A549 (cell line): Measurements from ENCODE around the gene PIP5K1B. TPM values are rescaled to one million over a fixed set of nuclear protein-coding genes. Genes with fewer than 3 reads are reported as not detected.

Experiments
- ATAC-seq, 2 experiments: fragments of 200-7000 bp in 1 of 2; fragments of >200 bp in 1 of 2; cut with Nextera tagmentation in 1 of 2; cut with Tn5 transposase in 1 of 2; 3 replicates each; pipeline versions ENCODE4 v1.8.0 to v1.9.1; 2018 to 2020; ENCODE audit warnings: mild to moderate bottlenecking in 1 of 2, moderate library complexity in 1 of 2
- CTCF ChIA-PET: fragments of 300-600 bp; sonication (Branson Sonifier 250); formaldehyde crosslinking; extraction: SDS; loops from one replicate; lab custom pipeline; 2021; ENCODE audit warnings: antibody characterized with exemption, inconsistent platforms; lab: Yijun Ruan, JAX
- POLR2A ChIA-PET: fragments of 350-600 bp; formaldehyde crosslinking; extraction: SDS; loops from one replicate; lab custom pipeline; 2021; ENCODE audit warnings: antibody characterized with exemption, inconsistent platforms; lab: Yijun Ruan, JAX
- DNase-seq, 2 experiments: peaks; one replicate each; pipeline versions ENCODE4 v3.0.0 to v3.0.0-alpha.2; 2011 to 2016; ENCODE audit warnings: low read depth in 1 of 2, low spot score in 1 of 2
- FAIRE-seq: peaks from 2 replicates; lab custom pipeline; 2011; peaks lifted over from hg19 to GRCh38; lab: Jason Lieb, UNC
- H3K27ac ChIP-seq, 2 experiments: fragments of >200 bp; sonication (Bioruptor Twin); formaldehyde crosslinking; 3 replicates each; pipeline ENCODE4 v1.5.1; 2016 to 2017
- H3K4me1 ChIP-seq: fragments of >200 bp; sonication (Bioruptor Twin); formaldehyde crosslinking; 3 replicates; pipeline ENCODE4 v1.6.1; 2016
- H3K4me2 ChIP-seq: fragments of >200 bp; sonication (Bioruptor Twin); formaldehyde crosslinking; 3 replicates; pipeline ENCODE4 v1.6.1; 2016
- H3K4me3 ChIP-seq: fragments of >200 bp; sonication (Bioruptor Twin); formaldehyde crosslinking; 3 replicates; pipeline ENCODE4 v1.5.1; 2016
- H3K9me3 ChIP-seq: fragments of >200 bp; sonication (Bioruptor Twin); formaldehyde crosslinking; 3 replicates; pipeline ENCODE4 v1.6.1; 2016
- BCL3 ChIP-seq: fragments of >200 bp; sonication (Bioruptor Twin); formaldehyde crosslinking; IDR thresholded peaks from 3 replicates; pipeline ENCODE4 v1.6.1; 2016
- BHLHE40 ChIP-seq: IDR thresholded peaks from 2 replicates; pipeline ENCODE4 v1.6.1; 2012; ENCODE audit warnings: low read depth, low read length, inconsistent platforms
- CBX8 ChIP-seq: fragments of 200-600 bp; sonication (generic); IDR thresholded peaks from 2 replicates; pipeline ENCODE4 v1.6.1; 2016
- ELK1 ChIP-seq: fragments of 150-350 bp; IDR thresholded peaks from 2 replicates; pipeline ENCODE4 v1.6.1; 2014; ENCODE audit warnings: low read depth, mild to moderate bottlenecking, low read length
- FOXS1 ChIP-seq: fragments of 250-450 bp; sonication (Bioruptor Pico); IDR thresholded peaks from 2 replicates; pipeline ENCODE4 v1.5.0; 2020; ENCODE audit warnings: mild to moderate bottlenecking, moderate library complexity
- GATA3 ChIP-seq: IDR thresholded peaks from 2 replicates; pipeline ENCODE4 v1.6.1; 2012; ENCODE audit warnings: borderline replicate concordance
- HES2 ChIP-seq: fragments of >200 bp; sonication (Bioruptor Twin); formaldehyde crosslinking; IDR thresholded peaks from 2 replicates; pipeline ENCODE4 v1.6.1; 2016
- HEYL ChIP-seq: fragments of 250-450 bp; sonication (Bioruptor Pico); IDR thresholded peaks from 2 replicates; pipeline ENCODE4 v1.8.0; 2021; ENCODE audit warnings: mild to moderate bottlenecking, moderate library complexity
- HMGXB4 ChIP-seq: fragments of 250-450 bp; sonication (Bioruptor Pico); IDR thresholded peaks from 2 replicates; pipeline ENCODE4 v1.5.0; 2021; ENCODE audit warnings: mild to moderate bottlenecking, moderate library complexity, borderline replicate concordance
- HOXB13 ChIP-seq: fragments of 250-450 bp; sonication (Bioruptor Pico); IDR thresholded peaks from 2 replicates; pipeline ENCODE4 v1.5.0; 2020; ENCODE audit warnings: low read depth, mild to moderate bottlenecking, moderate library complexity
- HOXB5 ChIP-seq: fragments of 250-450 bp; sonication (Bioruptor Pico); IDR thresholded peaks from 2 replicates; pipeline ENCODE4 v1.5.0; 2020; ENCODE audit warnings: mild to moderate bottlenecking, moderate library complexity
- JUNB ChIP-seq: fragments of >200 bp; sonication (Bioruptor Twin); formaldehyde crosslinking; IDR thresholded peaks from 2 replicates; pipeline ENCODE4 v1.6.1; 2016
- KDM5A ChIP-seq: fragments of 200-600 bp; sonication (generic); IDR thresholded peaks from 2 replicates; pipeline ENCODE4 v1.6.1; 2016; ENCODE audit warnings: antibody characterized with exemption, mild to moderate bottlenecking
- MAFK ChIP-seq: fragments of 450-650 bp; IDR thresholded peaks from 2 replicates; pipeline ENCODE4 v1.6.1; 2014; ENCODE audit not compliant: partially characterized antibody
- MAX ChIP-seq: IDR thresholded peaks from 2 replicates; pipeline ENCODE4 v1.6.1; 2012
- MAZ ChIP-seq: fragments of 150-350 bp; IDR thresholded peaks from 2 replicates; pipeline ENCODE4 v1.6.1; 2014; ENCODE audit warnings: antibody characterized with exemption, low read depth, low read length, borderline replicate concordance
- MYC ChIP-seq: IDR thresholded peaks from 2 replicates; pipeline ENCODE4 v1.6.1; 2012; ENCODE audit warnings: mild to moderate bottlenecking, inconsistent platforms, low read length, improper control_type of control experiment, borderline replicate concordance
- NFE2L2 ChIP-seq: fragments of 150-350 bp; conservative IDR thresholded peaks from 2 replicates; pipeline ENCODE4 v1.6.1; 2014; ENCODE audit warnings: low read length
- NR3C1 ChIP-seq: fragments of >200 bp; sonication (Bioruptor Twin); formaldehyde crosslinking; IDR thresholded peaks from 3 replicates; pipeline ENCODE4 v1.6.1; 2017
- PHF8 ChIP-seq: fragments of 200-600 bp; sonication (generic); IDR thresholded peaks from 2 replicates; pipeline ENCODE4 v1.6.1; 2016; ENCODE audit warnings: low read depth, mild to moderate bottlenecking, antibody characterized with exemption, moderate library complexity, borderline replicate concordance
- RAD21 ChIP-seq, 2 experiments: fragments of >200 bp in 1 of 2; sonication (Bioruptor Twin) in 1 of 2; formaldehyde crosslinking in 1 of 2; IDR thresholded peaks in 1 of 2; conservative IDR thresholded peaks in 1 of 2; 2 replicates in 1 of 2; 3 replicates in 1 of 2; pipeline ENCODE4 v1.6.1; 2012 to 2018; ENCODE audit warnings: inconsistent platforms in 1 of 2
- REST ChIP-seq: fragments of 200-600 bp; sonication (generic); IDR thresholded peaks from 2 replicates; pipeline ENCODE4 v1.6.1; 2016; ENCODE audit warnings: antibody characterized with exemption, mild to moderate bottlenecking, moderate library complexity
- TFCP2L1 ChIP-seq: fragments of 250-450 bp; sonication (Bioruptor Pico); IDR thresholded peaks from 2 replicates; pipeline ENCODE4 v1.5.0; 2021; ENCODE audit warnings: mild to moderate bottlenecking
- ZNF302 ChIP-seq: fragments of 250-450 bp; sonication (Bioruptor Pico); IDR thresholded peaks from 2 replicates; pipeline ENCODE4 v1.9.0; 2021; ENCODE audit warnings: inconsistent platforms, mild to moderate bottlenecking, moderate library complexity
- WGBS: methylation state at CpG from one replicate; pipeline ENCODE4 v1.1.6; 2017; ENCODE audit errors: missing lambda C conversion rate; 5-methylcytosine and 5-hydroxymethylcytosine counted together
- polyA plus RNA-seq, 4 experiments: library from polyadenylated mRNA; depleted of rRNA in 3 of 4; stranded (reverse); fragments of >200 nt; fragmentation: RNase III in 1 of 4; extraction: RNeasy Plus Mini Kit Qiagen cat#74134 plus additional on column Dnase treatment in 1 of 4; gene quantifications; 2 replicates in 3 of 4; 3 replicates in 1 of 4; pipeline ENCODE4 v1.2.3, GENCODE V29; 2011 to 2017

The PIP5K1B gene
- polyA plus RNA-seq, 2 of the 4 experiments (the other 2 are of a cell fraction): not detected

GRCh38 chr9:69030851-69031645 lies 326.0 kb downstream of the PIP5K1B start:
- Histone ChIP-seq H3K4me3 (no peak overlapping the region), H3K9me3 (peaks cover 4% of the 10 kb centered on the region; the same call in 1 of the 3 replicates), H3K4me2 (no peak overlapping the region), H3K27ac (no peak overlapping the region), H3K4me1 (no peaks in the 10 kb centered on the region)
- ATAC-seq (no peak), DNase-seq (no peak), FAIRE-seq (no peak)
- WGBS: 34% methylated on average over 1 of the region's 1 CpG
- CTCF ChIA-PET: interaction anchor here (1.1 kb wide), 1 partner anchor 447 kb away, joined by 3 read pairs; no protein-coding TSS in a partner anchor
- POLR2A ChIA-PET: no interaction called here
- TF ChIP-seq MAFK (no peak), NR3C1 (no peak), HOXB13 (CRISPR knock-in tag) (no peak), ZNF302 (CRISPR knock-in tag) (no peak), HEYL (CRISPR knock-in tag) (no peak), GATA3 (no peak), CBX8 (no peak), HES2 (no peak), JUNB (no peak), MYC (no peak), KDM5A (no peak), FOXS1 (CRISPR knock-in tag) (no peak), RAD21 (conservative IDR thresholded peaks at IDR 0.05 in 1 of 2, IDR thresholded peaks at IDR 0.05 in 1 of 2) (no peak), ELK1 (no peak), BHLHE40 (no peak), PHF8 (no peak), TFCP2L1 (no peak), MAX (no peak)

- H3K4me2 ChIP-seq: no peak overlapping the region
- no peak overlapping the region for H3K27ac ChIP-seq
- ATAC-seq: no peak
- POLR2A ChIA-PET: no interaction called here
- H3K4me1 ChIP-seq: peaks cover 7% of the 10 kb centered on the region; the same call in 2 of the 3 replicates
- WGBS: 10% methylated on average over 2 of the region's 2 CpGs
- DNase-seq: no peak
- no peak for TF ChIP-seq RAD21 (conservative IDR thresholded peaks at IDR 0.05 in 1 of 2, IDR thresholded peaks at IDR 0.05 in 1 of 2)
- TF ChIP-seq NR3C1: no peak
- TF ChIP-seq FOXS1 (CRISPR knock-in tag): no peak
- no peak for TF ChIP-seq PHF8
- no peak for TF ChIP-seq MAZ
- TF ChIP-seq BCL3: no peak
- no peak for TF ChIP-seq HMGXB4
- TF ChIP-seq MAX: no peak
- no peak for TF ChIP-seq HOXB5 (CRISPR knock-in tag)
- TF ChIP-seq NFE2L2: no peak
- TF ChIP-seq REST: no peak
- TF ChIP-seq, all 56 proteins: peak for 0
- Histone ChIP-seq H3K9me3 (peaks cover 4% of the 10 kb centered on the region; the same call in 1 of the 3 replicates), H3K4me3 (no peak overlapping the region)
- CTCF ChIA-PET: interaction anchor here (0.6 to 7.6 kb wide), 5 partner anchors 10 to 1273 kb away, joined by 3 to 90 read pairs (median 36); no protein-coding TSS in a partner anchor
- no peak for FAIRE-seq
Measured at GRCh38 chr9:69034071-69034470, 329.0 kb downstream of the PIP5K1B start.
